Mesendoderm (in vitro differentiated cells): Measurements from ENCODE around the gene PLEKHJ1.
"Not testable (repeated sequence)": the region's sequence is repeated elsewhere in the genome, so short reads cannot be mapped to it uniquely, and the experiment has no call there.

Experiments
- DNase-seq: peaks from one replicate; pipeline ENCODE4 v3.0.0; 2013
- H2AK5ac ChIP-seq: 2 replicates; pipeline ENCODE4 v1.6.1; 2013; ENCODE audit warnings: low read length, inconsistent platforms
- H2BK120ac ChIP-seq: 2 replicates; pipeline ENCODE4 v1.6.1; 2013; ENCODE audit warnings: low read depth, mild to moderate bottlenecking, low read length, moderate library complexity, mixed read lengths
- H2BK15ac ChIP-seq: replicated peaks from 2 replicates; pipeline ENCODE4 v1.6.1; 2013; ENCODE audit warnings: low read depth, mild to moderate bottlenecking, moderate library complexity
- H2BK5ac ChIP-seq: 2 replicates; pipeline ENCODE4 v1.6.1; 2013; ENCODE audit warnings: low read length, inconsistent platforms
- H3K18ac ChIP-seq: 2 replicates; pipeline ENCODE4 v1.6.1; 2013; ENCODE audit warnings: mild to moderate bottlenecking, low read length, mixed read lengths
- H3K23ac ChIP-seq: one replicate; pipeline ENCODE4 v1.6.1; 2013; ENCODE audit warnings: low read length
- H3K27ac ChIP-seq: 2 replicates; pipeline ENCODE4 v1.5.1; 2013; ENCODE audit warnings: low read depth, mild to moderate bottlenecking, inconsistent platforms, low read length, moderate library complexity
- H3K27me3 ChIP-seq: 2 replicates; pipeline ENCODE4 v1.6.1; 2013; ENCODE audit warnings: low read length, control low read depth, mild to moderate bottlenecking, inconsistent platforms; ENCODE audit not compliant: insufficient read depth, poor library complexity
- H3K36me3 ChIP-seq: 2 replicates; pipeline ENCODE4 v1.6.1; 2013; ENCODE audit warnings: low read length, inconsistent platforms; ENCODE audit not compliant: control insufficient read depth, insufficient read depth
- H3K4ac ChIP-seq: one replicate; pipeline ENCODE4 v1.6.1; 2013; ENCODE audit warnings: low read depth, mild to moderate bottlenecking, low read length, moderate library complexity
- H3K4me1 ChIP-seq: 2 replicates; pipeline ENCODE4 v1.6.1; 2013; ENCODE audit warnings: low read depth, low read length, inconsistent platforms; ENCODE audit not compliant: control insufficient read depth
- H3K4me2 ChIP-seq: 2 replicates; pipeline ENCODE4 v1.6.1; 2013; ENCODE audit warnings: low read length
- H3K4me3 ChIP-seq: 2 replicates; pipeline ENCODE4 v1.5.1; 2013; ENCODE audit warnings: mild to moderate bottlenecking, low read length
- H3K56ac ChIP-seq: one replicate; pipeline ENCODE4 v1.6.1; 2013; ENCODE audit warnings: low read length
- H3K79me1 ChIP-seq: 2 replicates; pipeline ENCODE4 v1.6.1; 2013; ENCODE audit warnings: low read length, inconsistent platforms
- H3K79me2 ChIP-seq: 2 replicates; pipeline ENCODE4 v1.6.1; 2013; ENCODE audit warnings: mild to moderate bottlenecking, low read length; ENCODE audit not compliant: control insufficient read depth, insufficient read depth
- H3K9ac ChIP-seq: 2 replicates; pipeline ENCODE4 v1.6.1; 2013; ENCODE audit warnings: low read length, inconsistent platforms
- H4K5ac ChIP-seq: one replicate; pipeline ENCODE4 v1.6.1; 2013; ENCODE audit warnings: low read length
- H4K8ac ChIP-seq: one replicate; pipeline ENCODE4 v1.6.1; 2013; ENCODE audit warnings: low read depth, mild to moderate bottlenecking, control low read depth, low read length, moderate library complexity
- WGBS: extraction: QIAGEN DNeasy Blood & Tissue Kit; methylation state at CpG from one replicate; pipeline ENCODE4 v1.1.7; 2013; ENCODE audit warnings: low lambda C conversion rate, missing lambda C conversion rate; ENCODE audit not compliant: insufficient coverage; ENCODE audit errors: extremely low coverage; 5-methylcytosine and 5-hydroxymethylcytosine counted together

Gene PLEKHJ1

GRCh38 chr19:2201473-2202148 is 34.5 kb downstream of the PLEKHJ1 start:
- Histone ChIP-seq H4K5ac (no peak overlapping the region), H3K4ac (no peak overlapping the region), H2AK5ac (no peak overlapping the region), H3K9ac (no peak overlapping the region), H3K4me3 (no peak overlapping the region), H3K4me2 (no peak overlapping the region), H3K23ac (no peak overlapping the region), H3K27me3 (no peaks in the 10 kb centered on the region), H2BK5ac (no peak overlapping the region), H4K8ac (no peak overlapping the region), H3K4me1 (no peaks in the 10 kb centered on the region), H3K79me1 (peaks cover 6% of the 10 kb centered on the region), H3K79me2 (peaks cover 1% of the 10 kb centered on the region), H3K18ac (no peak overlapping the region), H3K27ac (no peak overlapping the region), H2BK120ac (no peak overlapping the region), H3K56ac (no peak overlapping the region), H2BK15ac (no peak overlapping the region), H3K36me3 (peaks cover 1% of the 10 kb centered on the region)
- no CpG with 5 or more reads among the region's 21 CpGs for WGBS
- DNase-seq, result no peak

GRCh38 chr19:2200624-2201294 is 35.4 kb downstream of the PLEKHJ1 start:
- not testable (repeated sequence) for H4K5ac ChIP-seq, H3K23ac ChIP-seq, H4K8ac ChIP-seq, H3K4me3 ChIP-seq, H3K4ac ChIP-seq, H3K79me2 ChIP-seq, H2BK5ac ChIP-seq, H3K9ac ChIP-seq, H3K36me3 ChIP-seq, H3K56ac ChIP-seq, H3K4me2 ChIP-seq, H2BK15ac ChIP-seq, H3K27ac ChIP-seq, H3K4me1 ChIP-seq, H2BK120ac ChIP-seq, H2AK5ac ChIP-seq, H3K18ac ChIP-seq, H3K27me3 ChIP-seq, H3K79me1 ChIP-seq
- WGBS, result 100% methylated on average over 37 of the region's 50 CpGs
- DNase-seq, result peak; percentile 28

GRCh38 chr19:2199861-2200623 is 36.1 kb downstream of the PLEKHJ1 start:
- Histone ChIP-seq H3K36me3 (peaks cover 1% of the 10 kb centered on the region), H3K56ac (no peak overlapping the region), H3K27ac (no peak overlapping the region), H2BK5ac (no peak overlapping the region), H3K4me3 (no peak overlapping the region), H4K5ac (no peak overlapping the region), H3K18ac (no peak overlapping the region), H2AK5ac (no peak overlapping the region), H4K8ac (no peak overlapping the region), H2BK15ac (no peak overlapping the region), H3K79me1 (peaks cover 6% of the 10 kb centered on the region), H3K4ac (no peak overlapping the region), H2BK120ac (no peak overlapping the region), H3K27me3 (no peaks in the 10 kb centered on the region), H3K4me2 (no peak overlapping the region), H3K23ac (no peak overlapping the region), H3K79me2 (peaks cover 1% of the 10 kb centered on the region), H3K4me1 (no peaks in the 10 kb centered on the region), H3K9ac (no peak overlapping the region)
- WGBS, result no CpG with 5 or more reads among the region's 37 CpGs
- no peak for DNase-seq

- H3K36me3 ChIP-seq, result no peaks in the 10 kb centered on the region
- H3K27ac ChIP-seq, result no peak overlapping the region
- no peak overlapping the region for H3K18ac ChIP-seq
- H2AK5ac ChIP-seq, result no peak overlapping the region
- WGBS, result no CpG with 5 or more reads among the region's 18 CpGs
- peak overlapping the region; percentile 25 for H3K56ac ChIP-seq
- H2BK15ac ChIP-seq, result no peak overlapping the region
- H4K8ac ChIP-seq, result no peak overlapping the region
- H3K23ac ChIP-seq, result no peak overlapping the region
- H3K27me3 ChIP-seq, result no peaks in the 10 kb centered on the region
- H3K4me3 ChIP-seq, result no peak overlapping the region
- DNase-seq, result peak; percentile 54
- no peak overlapping the region for H2BK5ac ChIP-seq
- H3K79me1 ChIP-seq, result peaks cover 6% of the 10 kb centered on the region
- H3K9ac ChIP-seq, result no peak overlapping the region
- peaks cover 1% of the 10 kb centered on the region for H3K79me2 ChIP-seq
- no peaks in the 10 kb centered on the region for H3K4me1 ChIP-seq
- no peak overlapping the region for H4K5ac ChIP-seq
- no peak overlapping the region for H2BK120ac ChIP-seq
- no peak overlapping the region for H3K4ac ChIP-seq
- H3K4me2 ChIP-seq, result no peak overlapping the region
Measured at GRCh38 chr19:2199215-2199614, 36.9 kb downstream of the PLEKHJ1 start.

- Histone ChIP-seq H3K27me3 (no peaks in the 10 kb centered on the region), H2BK15ac (no peak overlapping the region), H3K4me1 (no peaks in the 10 kb centered on the region), H3K4ac (no peak overlapping the region), H3K23ac (no peak overlapping the region), H4K8ac (no peak overlapping the region), H3K27ac (no peak overlapping the region), H3K56ac (no peak overlapping the region), H3K9ac (no peak overlapping the region), H3K36me3 (peaks cover 3% of the 10 kb centered on the region), H3K4me3 (no peak overlapping the region), H3K79me1 (peaks cover 6% of the 10 kb centered on the region), H2BK120ac (no peak overlapping the region), H3K18ac (no peak overlapping the region), H3K4me2 (no peak overlapping the region), H2AK5ac (no peak overlapping the region), H2BK5ac (no peak overlapping the region), H3K79me2 (peaks cover 1% of the 10 kb centered on the region), H4K5ac (no peak overlapping the region)
- WGBS, result no CpG with 5 or more reads among the region's 22 CpGs
- DNase-seq, result no peak
Measured at GRCh38 chr19:2198317-2198716, 37.8 kb downstream of the PLEKHJ1 start.
